Measurements from ENCODE around the gene ACOT11. TPM values are rescaled to one million over a fixed set of nuclear protein-coding genes. Genes with fewer than 3 reads are reported as not detected.
"Not testable (repeated sequence)": the region's sequence is repeated elsewhere in the genome, so short reads cannot be mapped to it uniquely, and the experiment has no call there.

ACOT11 gene
- total and polyA plus RNA-seq, 9 of the 15 experiments (the other 6 are each of a cell fraction or from before 2014, with no cell fraction given) = 0.04 to 1.2 (median 0.64) TPM; not detected in 2

DNA sequence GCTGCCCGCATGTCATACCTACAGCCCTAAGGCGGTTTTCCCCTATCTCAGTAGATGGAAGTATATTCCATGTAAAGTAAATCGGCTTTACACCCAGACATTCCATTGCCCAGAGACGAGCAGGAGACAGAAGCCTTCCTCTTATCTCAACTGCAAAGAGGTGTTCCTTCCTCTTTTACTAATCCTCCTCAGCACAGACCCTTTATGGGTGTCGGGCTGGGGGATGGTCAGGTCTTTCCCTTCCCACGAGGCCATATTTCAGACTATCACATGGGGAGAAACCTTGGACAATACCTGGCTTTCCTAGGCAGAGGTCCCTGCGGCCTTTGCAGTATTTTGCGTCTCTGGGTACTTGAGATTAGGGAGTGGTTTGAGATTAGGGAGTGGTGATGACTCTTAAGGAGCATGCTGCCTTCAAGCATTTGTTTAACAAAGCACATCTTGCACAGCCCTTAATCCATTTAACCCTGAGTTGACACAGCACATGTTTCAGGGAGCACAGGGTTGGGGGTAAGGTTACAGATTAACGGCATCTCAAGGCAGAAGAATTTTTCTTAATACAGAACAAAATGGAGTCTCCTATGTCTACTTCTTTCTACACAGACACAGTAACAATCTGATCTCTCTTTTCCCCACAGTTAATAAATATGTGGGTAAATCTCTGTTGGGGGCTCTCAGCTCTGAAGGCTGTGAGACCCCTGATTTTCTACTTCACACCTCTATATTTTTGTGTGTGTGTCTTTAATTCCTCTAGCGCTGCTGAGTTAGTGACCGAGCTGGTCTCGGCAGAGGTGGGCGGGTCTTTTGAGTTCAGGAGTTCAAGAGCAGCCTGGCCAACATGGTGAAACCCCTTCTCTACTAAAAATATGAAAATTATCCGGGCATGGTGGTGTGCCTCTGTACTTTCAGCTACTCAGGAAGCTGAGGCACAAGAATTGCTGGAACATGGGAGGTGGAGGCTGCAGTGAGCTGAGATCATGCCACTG lies 88.7 kb downstream of the ACOT11 start (continued):
- TF ChIP-seq ATF1 (CRISPR knock-in tag; IDR thresholded peaks at IDR 0.05) = not testable (repeated sequence)
- TF ChIP-seq ATF1 (tag; IDR thresholded peaks at IDR 0.05) (0 out of 2 replicates have a peak, but pooled peaks have one; percentile 18), ZEB2 (IDR thresholded peaks at IDR 0.05) (peak; percentile 69; the same call in 1 of the 2 replicates), ZNF766 (CRISPR knock-in tag; conservative IDR thresholded peaks at IDR 0.05) (0 out of 2 replicates have a peak, but pooled peaks have one; percentile 13), TRIM24 (IDR thresholded peaks at IDR 0.05) (peak; percentile 53 to 70; a peak in 2 of 4 replicates), MTA3 (IDR thresholded peaks at IDR 0.05; ENCODE audit: borderline replicate concordance) (peak; percentile 50; the same call in 1 of the 2 replicates), SOX6 (IDR thresholded peaks at IDR 0.05) (peak; percentile 75), ZNF175 (CRISPR knock-in tag; IDR thresholded peaks at IDR 0.05; ENCODE audit: low read depth) (0 out of 2 replicates have a peak, but pooled peaks have one; percentile 44), ZFX (CRISPR knock-in tag; IDR thresholded peaks at IDR 0.05) (peak; percentile 40; the same call in 1 of the 2 replicates), ZBTB11 (CRISPR knock-in tag; IDR thresholded peaks at IDR 0.05) (0 out of 6 replicates have a peak, but pooled peaks of 1 of the 3 experiments have one; percentile 12), DPF2 (IDR thresholded peaks at IDR 0.05) (peak; percentile 41; the same call in 1 of the 2 replicates), DMBX1 (CRISPR knock-in tag; IDR thresholded peaks at IDR 0.05; ENCODE audit: borderline replicate concordance) (peak; percentile 66; the same call in 1 of the 2 replicates), L3MBTL2 (IDR thresholded peaks at IDR 0.05) (peak; percentile 76), ZBTB33 (CRISPR knock-in tag; IDR thresholded peaks at IDR 0.05) (peak; percentile 31; the same call in 1 of the 2 replicates), ARNT (IDR thresholded peaks at IDR 0.05) (peak; percentile 24 to 50; a peak in 1 of 4 replicates), PTTG1 (tag; IDR thresholded peaks at IDR 0.05; ENCODE audit: low read depth) (peak; percentile 40; the same call in 1 of the 2 replicates)
- TF ChIP-seq, protein P1, sequence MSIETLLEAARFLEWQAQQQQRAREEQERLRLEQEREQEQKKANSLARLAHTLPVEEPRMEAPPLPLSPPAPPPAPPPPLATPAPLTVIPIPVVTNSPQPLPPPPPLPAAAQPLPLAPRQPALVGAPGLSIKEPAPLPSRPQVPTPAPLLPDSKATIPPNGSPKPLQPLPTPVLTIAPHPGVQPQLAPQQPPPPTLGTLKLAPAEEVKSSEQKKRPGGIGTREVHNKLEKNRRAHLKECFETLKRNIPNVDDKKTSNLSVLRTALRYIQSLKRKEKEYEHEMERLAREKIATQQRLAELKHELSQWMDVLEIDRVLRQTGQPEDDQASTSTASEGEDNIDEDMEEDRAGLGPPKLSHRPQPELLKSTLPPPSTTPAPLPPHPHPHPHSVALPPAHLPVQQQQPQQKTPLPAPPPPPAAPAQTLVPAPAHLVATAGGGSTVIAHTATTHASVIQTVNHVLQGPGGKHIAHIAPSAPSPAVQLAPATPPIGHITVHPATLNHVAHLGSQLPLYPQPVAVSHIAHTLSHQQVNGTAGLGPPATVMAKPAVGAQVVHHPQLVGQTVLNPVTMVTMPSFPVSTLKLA (conservative IDR thresholded peaks at IDR 0.05) = peak in 1 of 2 experiments; percentile 61; a peak in 2 of 4 replicates
